Measurements from ENCODE around the gene SNX2. TPM values are rescaled to one million over a fixed set of nuclear protein-coding genes. Genes with fewer than 3 reads are reported as not detected.
A peak's percentile ranks its signal among the peaks of the same experiment; 100 is the strongest.

Gene SNX2
- total RNA-seq, 1 donor from 2014 or later, result 67.3 TPM

DNA sequence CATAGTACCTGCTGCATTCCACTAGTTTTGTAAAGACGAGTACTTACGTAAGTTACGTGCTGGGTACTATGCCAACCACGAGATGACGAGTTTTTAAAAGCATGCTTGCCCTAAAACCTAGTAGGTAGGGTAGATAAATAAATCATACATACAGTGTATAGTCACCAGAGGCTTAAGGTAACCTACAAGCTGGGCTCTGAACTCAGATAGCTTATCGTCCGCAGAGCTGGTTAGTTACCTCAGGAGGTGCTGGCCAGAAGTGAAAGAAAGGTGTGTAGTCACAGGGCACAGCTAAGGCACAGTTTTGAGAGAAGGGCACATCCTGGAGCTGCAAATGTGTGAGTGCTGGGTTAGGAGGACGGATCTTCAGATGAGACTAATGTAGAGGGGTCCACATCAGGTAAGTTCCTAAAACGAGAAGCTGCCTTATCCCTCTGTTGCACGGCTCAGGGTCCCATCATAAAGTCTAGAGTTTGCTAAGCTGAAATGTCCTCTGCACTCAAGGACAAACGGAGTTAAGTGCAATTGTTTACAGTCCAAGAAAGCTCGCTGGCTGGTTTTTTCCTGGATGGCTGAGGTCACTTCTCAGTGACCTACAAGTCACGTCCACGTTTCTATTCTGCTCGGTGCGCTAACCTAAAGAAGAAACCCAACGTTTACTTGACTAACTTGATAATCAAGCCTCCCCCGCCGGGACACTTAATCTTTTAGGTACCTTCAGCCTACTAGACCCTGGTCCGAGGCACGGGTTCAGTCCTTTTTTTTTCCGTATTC is 69.4 kb downstream of the SNX2 start:
- Mint-ChIP-seq H3K4me1 (ENCODE audit: unreplicated experiment) (peaks cover 19% of the 10 kb centered on the region), H3K36me3 (no peaks in the 10 kb centered on the region), H3K27ac (peak overlapping the region; percentile 91), H3K4me3 (peak overlapping the region; percentile 91), H3K9me3 (no peaks in the 10 kb centered on the region), H3K27me3 (peaks cover 3% of the 10 kb centered on the region)
- no peak for DNase-seq (ENCODE audit: extremely low spot score, unreplicated experiment)
- TF ChIP-seq, protein P1, sequence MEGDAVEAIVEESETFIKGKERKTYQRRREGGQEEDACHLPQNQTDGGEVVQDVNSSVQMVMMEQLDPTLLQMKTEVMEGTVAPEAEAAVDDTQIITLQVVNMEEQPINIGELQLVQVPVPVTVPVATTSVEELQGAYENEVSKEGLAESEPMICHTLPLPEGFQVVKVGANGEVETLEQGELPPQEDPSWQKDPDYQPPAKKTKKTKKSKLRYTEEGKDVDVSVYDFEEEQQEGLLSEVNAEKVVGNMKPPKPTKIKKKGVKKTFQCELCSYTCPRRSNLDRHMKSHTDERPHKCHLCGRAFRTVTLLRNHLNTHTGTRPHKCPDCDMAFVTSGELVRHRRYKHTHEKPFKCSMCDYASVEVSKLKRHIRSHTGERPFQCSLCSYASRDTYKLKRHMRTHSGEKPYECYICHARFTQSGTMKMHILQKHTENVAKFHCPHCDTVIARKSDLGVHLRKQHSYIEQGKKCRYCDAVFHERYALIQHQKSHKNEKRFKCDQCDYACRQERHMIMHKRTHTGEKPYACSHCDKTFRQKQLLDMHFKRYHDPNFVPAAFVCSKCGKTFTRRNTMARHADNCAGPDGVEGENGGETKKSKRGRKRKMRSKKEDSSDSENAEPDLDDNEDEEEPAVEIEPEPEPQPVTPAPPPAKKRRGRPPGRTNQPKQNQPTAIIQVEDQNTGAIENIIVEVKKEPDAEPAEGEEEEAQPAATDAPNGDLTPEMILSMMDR (conservative IDR thresholded peaks at IDR 0.05), result no peak

DNA sequence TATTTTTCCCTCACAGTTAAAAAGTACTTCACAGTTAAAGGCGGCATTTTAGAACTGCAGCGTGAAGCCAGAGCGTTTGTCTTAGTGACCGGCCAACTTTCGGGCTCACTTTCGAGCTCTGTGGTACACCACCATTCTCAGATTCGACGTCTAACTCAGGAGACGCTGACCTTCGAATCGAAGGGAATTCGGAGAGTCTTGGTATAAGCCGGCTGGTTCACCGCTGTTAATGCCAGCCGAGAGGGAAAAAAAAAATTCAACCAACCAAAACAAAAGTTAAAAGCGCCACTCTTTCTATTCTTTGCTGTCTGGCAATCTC is 70.0 kb downstream of the SNX2 start:
- no peaks in the 10 kb centered on the region for H3K9me3 Mint-ChIP-seq
- H3K4me1 Mint-ChIP-seq (ENCODE audit: unreplicated experiment), result peaks cover 22% of the 10 kb centered on the region
- no peak for DNase-seq (ENCODE audit: extremely low spot score, unreplicated experiment)
- H3K4me3 Mint-ChIP-seq, result peak overlapping the region; percentile 91
- peaks cover 3% of the 10 kb centered on the region for H3K27me3 Mint-ChIP-seq
- H3K36me3 Mint-ChIP-seq, result peaks cover 3% of the 10 kb centered on the region
- TF ChIP-seq, protein P1 (conservative IDR thresholded peaks at IDR 0.05), result no peak
- peak overlapping the region; percentile 91 for H3K27ac Mint-ChIP-seq

DNA sequence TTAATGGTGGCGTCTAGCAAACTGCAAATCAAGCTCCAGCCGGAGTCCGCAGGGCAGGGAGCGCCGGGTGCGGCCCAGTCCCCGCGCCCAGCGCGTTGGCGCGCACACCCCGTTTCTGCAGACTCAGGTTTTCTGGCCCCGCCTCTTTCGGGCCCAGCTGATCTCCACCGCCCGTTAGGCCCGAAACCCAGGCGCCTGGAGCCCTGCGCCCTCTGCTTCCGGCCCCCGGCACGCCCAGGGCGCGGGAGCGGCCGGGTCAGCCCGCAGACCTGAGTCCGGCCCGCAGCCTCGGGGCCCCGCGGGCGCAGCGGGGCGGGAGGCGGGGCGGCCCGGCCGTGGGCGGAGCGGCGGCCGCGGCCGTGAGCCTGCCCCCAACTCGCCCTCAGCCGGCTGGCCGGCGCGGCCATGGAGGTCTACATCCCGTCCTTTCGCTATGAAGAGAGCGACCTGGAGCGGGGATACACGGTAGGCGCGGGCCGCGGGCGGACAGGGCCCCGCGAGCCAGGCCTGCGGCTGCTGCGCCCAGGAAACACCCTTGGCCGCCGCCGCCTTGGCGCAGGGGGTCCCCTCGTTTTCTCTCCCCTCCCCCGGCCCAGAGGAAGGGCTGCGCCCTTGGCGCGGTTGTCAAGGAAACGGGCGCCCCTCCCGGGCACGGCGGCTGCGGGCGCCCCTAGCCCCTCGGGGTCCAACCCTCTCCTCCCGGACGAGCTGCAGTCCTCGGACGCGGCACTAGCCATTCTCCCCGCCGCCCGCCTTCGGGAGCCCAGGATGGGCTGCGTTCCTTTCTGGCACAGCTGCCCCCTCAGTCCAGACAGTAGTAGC is 70.6 kb downstream of the SNX2 start, which contains the start of gene SNX24:
TSS of gene SNX24 (plus strand) at position 385 of the 822 bp plus-strand sequence. CDS start at position 406, 21 bp downstream.
- TF ChIP-seq, protein P1 (conservative IDR thresholded peaks at IDR 0.05), result no peak
- Mint-ChIP-seq H3K27me3 (peaks cover 3% of the 10 kb centered on the region), H3K4me3 (peak within 1 kb of the TSS; percentile 91), H3K9me3 (no peaks in the 10 kb centered on the region), H3K4me1 (ENCODE audit: unreplicated experiment) (peaks cover 23% of the 10 kb centered on the region), H3K36me3 (peaks cover 3% of the 10 kb centered on the region), H3K27ac (peak within 1 kb of the TSS; percentile 92)
- peak; percentile 84 for DNase-seq (ENCODE audit: extremely low spot score, unreplicated experiment)

DNA sequence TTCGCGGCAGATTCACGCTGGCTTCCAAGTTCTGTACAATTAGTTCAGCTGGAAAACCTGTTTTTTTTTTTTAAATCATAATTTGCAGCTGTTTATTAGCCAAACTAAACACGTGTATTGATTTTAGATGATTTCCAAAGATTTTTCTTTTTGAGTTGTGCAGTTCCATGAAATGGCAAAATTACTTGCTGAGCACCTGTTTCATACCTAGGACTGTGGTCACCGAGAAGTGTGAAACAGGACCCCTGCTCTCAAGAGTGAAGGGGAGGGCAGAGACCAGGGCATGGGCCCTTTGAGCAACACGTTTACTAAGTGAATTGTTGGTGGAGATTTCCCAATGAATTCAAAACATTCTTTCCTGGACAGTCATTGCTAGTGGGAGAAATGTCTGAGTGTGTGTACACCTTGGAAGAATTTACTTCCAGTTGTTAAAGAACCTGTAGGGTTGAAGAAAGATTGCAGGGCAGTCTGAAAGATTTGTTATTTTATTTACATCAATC is 71.2 kb downstream of the SNX2 start:
- Mint-ChIP-seq H3K36me3 (peaks cover 3% of the 10 kb centered on the region), H3K27ac (peak overlapping the region; percentile 92), H3K9me3 (no peaks in the 10 kb centered on the region), H3K4me3 (peak overlapping the region; percentile 87), H3K4me1 (ENCODE audit: unreplicated experiment) (peaks cover 23% of the 10 kb centered on the region), H3K27me3 (peaks cover 3% of the 10 kb centered on the region)
- no peak for DNase-seq (ENCODE audit: extremely low spot score, unreplicated experiment)
- TF ChIP-seq, protein P1 (conservative IDR thresholded peaks at IDR 0.05), result no peak

DNA sequence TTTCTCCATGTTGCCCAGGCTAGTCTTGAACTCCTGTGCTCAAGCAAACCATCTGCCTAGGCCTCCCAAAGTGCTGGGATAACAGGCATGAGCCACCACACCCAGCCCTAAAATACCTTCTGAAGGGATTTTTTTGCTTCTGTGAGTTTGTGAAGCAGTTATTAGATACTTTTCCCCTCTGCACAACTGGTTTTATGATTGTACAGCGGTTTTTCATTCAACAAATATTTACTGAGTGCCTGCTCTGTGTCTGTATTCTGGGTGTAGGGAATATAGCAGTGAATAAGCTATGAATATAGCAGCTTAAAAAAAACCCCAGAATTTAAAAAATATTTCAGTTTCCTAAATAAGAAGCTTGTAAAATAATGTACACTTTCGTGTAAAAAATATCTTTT is 72.8 kb downstream of the SNX2 start:
- peak overlapping the region; percentile 87 for H3K4me3 Mint-ChIP-seq

More for the DNA sequence above, 72.8 kb downstream of the SNX2 start:
- H3K36me3 Mint-ChIP-seq, result peaks cover 3% of the 10 kb centered on the region
- H3K27me3 Mint-ChIP-seq, result no peaks in the 10 kb centered on the region
- peaks cover 23% of the 10 kb centered on the region for H3K4me1 Mint-ChIP-seq (ENCODE audit: unreplicated experiment)
- H3K9me3 Mint-ChIP-seq, result no peaks in the 10 kb centered on the region
- no peak for DNase-seq (ENCODE audit: extremely low spot score, unreplicated experiment)
- peak overlapping the region; percentile 92 for H3K27ac Mint-ChIP-seq
- TF ChIP-seq, protein P1 (conservative IDR thresholded peaks at IDR 0.05), result no peak
